Measurements from ENCODE around the gene ADRA2A.

The ADRA2A gene

GRCh38 chr10:111082102-111082975 is 5.5 kb downstream of the ADRA2A start:
- ATAC-seq, result no peak

GRCh38 chr10:111083222-111084095 is 6.6 kb downstream of the ADRA2A start:
- ATAC-seq, result no peak
- TF ChIP-seq OSR1 (CRISPR knock-in tag; IDR thresholded peaks at IDR 0.05), result no peak
- no peak for TF ChIP-seq GLIS3 (CRISPR knock-in tag; IDR thresholded peaks at IDR 0.05)
- no peak for TF ChIP-seq ZFP30 (CRISPR knock-in tag; IDR thresholded peaks at IDR 0.05)
- no peak for TF ChIP-seq PPARA (CRISPR knock-in tag; IDR thresholded peaks at IDR 0.05; ENCODE audit: borderline replicate concordance)
- TF ChIP-seq RARB (CRISPR knock-in tag; IDR thresholded peaks at IDR 0.05), result no peak
- no peak for TF ChIP-seq POU6F1 (CRISPR knock-in tag; IDR thresholded peaks at IDR 0.05; ENCODE audit: borderline replicate concordance, low read depth)
- no peak for TF ChIP-seq ZNF70 (CRISPR knock-in tag; IDR thresholded peaks at IDR 0.05)
- no peak for TF ChIP-seq CSRNP3 (CRISPR knock-in tag; IDR thresholded peaks at IDR 0.05)
- no peak for TF ChIP-seq ARNTL (CRISPR knock-in tag; IDR thresholded peaks at IDR 0.05; ENCODE audit: borderline replicate concordance, low read depth)
- no peak for TF ChIP-seq SNAI2 (CRISPR knock-in tag; IDR thresholded peaks at IDR 0.05)

More at GRCh38 chr10:111082102-111082975, 5.5 kb downstream of the ADRA2A start:
- TF ChIP-seq BACH2 (CRISPR knock-in tag; IDR thresholded peaks at IDR 0.05; ENCODE audit: borderline replicate concordance), result no peak
- no peak for TF ChIP-seq RARB (CRISPR knock-in tag; IDR thresholded peaks at IDR 0.05)
- TF ChIP-seq TOX (CRISPR knock-in tag; IDR thresholded peaks at IDR 0.05; ENCODE audit: borderline replicate concordance), result no peak
- TF ChIP-seq OSR1 (CRISPR knock-in tag; IDR thresholded peaks at IDR 0.05), result no peak
- TF ChIP-seq ZFP3 (CRISPR knock-in tag; IDR thresholded peaks at IDR 0.05), result no peak
- TF ChIP-seq GLIS3 (CRISPR knock-in tag; IDR thresholded peaks at IDR 0.05), result no peak
- TF ChIP-seq CSRNP3 (CRISPR knock-in tag; IDR thresholded peaks at IDR 0.05), result no peak
- TF ChIP-seq ARNTL (CRISPR knock-in tag; IDR thresholded peaks at IDR 0.05; ENCODE audit: borderline replicate concordance, low read depth), result no peak
- TF ChIP-seq PPARA (CRISPR knock-in tag; IDR thresholded peaks at IDR 0.05; ENCODE audit: borderline replicate concordance), result no peak
- no peak for TF ChIP-seq CSDC2 (CRISPR knock-in tag; IDR thresholded peaks at IDR 0.05)
- no peak for TF ChIP-seq ZNF70 (CRISPR knock-in tag; IDR thresholded peaks at IDR 0.05)
- TF ChIP-seq ISL1 (CRISPR knock-in tag; IDR thresholded peaks at IDR 0.05), result no peak
- no peak for TF ChIP-seq ZC3H10 (CRISPR knock-in tag; IDR thresholded peaks at IDR 0.05)
- TF ChIP-seq ZNF8 (CRISPR knock-in tag; IDR thresholded peaks at IDR 0.05), result no peak
- TF ChIP-seq ZFP30 (CRISPR knock-in tag; IDR thresholded peaks at IDR 0.05), result no peak
- no peak for TF ChIP-seq CREB5 (CRISPR knock-in tag; IDR thresholded peaks at IDR 0.05; ENCODE audit: low read depth)
- TF ChIP-seq POU6F1 (CRISPR knock-in tag; IDR thresholded peaks at IDR 0.05; ENCODE audit: borderline replicate concordance, low read depth), result no peak
- no peak for TF ChIP-seq ZNF565 (CRISPR knock-in tag; conservative IDR thresholded peaks at IDR 0.05; ENCODE audit: low read depth)
- no peak for TF ChIP-seq PATZ1 (CRISPR knock-in tag; IDR thresholded peaks at IDR 0.05; ENCODE audit: borderline replicate concordance)
- no peak for TF ChIP-seq TCF4 (CRISPR knock-in tag; IDR thresholded peaks at IDR 0.05; ENCODE audit: borderline replicate concordance)
